SK-N-MC (cell line): ENCODE measurements around the gene MGMT.

Experiments used
- DNase-seq: peaks from one replicate; pipeline ENCODE4 v3.0.0-alpha.2; 2011; ENCODE audit warnings: low read depth, low spot score
- H3K27ac ChIP-seq: fragments of 200-600 bp; sonication (generic); 2 replicates; pipeline ENCODE4 v1.5.1; 2016; ENCODE audit warnings: mixed run types
- H3K36me3 ChIP-seq: fragments of 200-600 bp; sonication (generic); 2 replicates; pipeline ENCODE4 v1.6.1; 2017; ENCODE audit warnings: antibody characterized with exemption, low read length, mixed read lengths; ENCODE audit not compliant: insufficient read depth
- H3K4me3 ChIP-seq: fragments of 200-600 bp; sonication (generic); 2 replicates; pipeline ENCODE4 v1.5.1; 2016
- H3K9ac ChIP-seq: fragments of 200-600 bp; sonication (generic); 2 replicates; pipeline ENCODE4 v1.8.0; 2017; ENCODE audit warnings: mixed run types, mixed read lengths; ENCODE audit not compliant: insufficient read length
- H3K9me3 ChIP-seq: fragments of 200-600 bp; sonication (generic); 2 replicates; pipeline ENCODE4 v1.6.1; 2017; ENCODE audit warnings: low read depth, mild to moderate bottlenecking, antibody characterized with exemption, low read length, moderate library complexity, mixed read lengths
- EZH2 ChIP-seq: fragments of 200-600 bp; sonication (generic); IDR thresholded peaks from one replicate; pipeline ENCODE4 v1.6.1; 2017; ENCODE audit warnings: antibody characterized with exemption
- FOXP2 ChIP-seq: optimal IDR thresholded peaks from 2 replicates; pipeline ENCODE3; 2011; ENCODE audit warnings: mild to moderate bottlenecking, moderate library complexity; ENCODE audit not compliant: insufficient read depth; ENCODE audit errors: extremely low read length, control extremely low read depth
- POLR2AphosphoS5 ChIP-seq: IDR thresholded peaks from 2 replicates; pipeline ENCODE4 v1.6.1; 2012; ENCODE audit warnings: mild to moderate bottlenecking, low read depth, low read length, borderline replicate concordance

MGMT gene

GRCh38 chr10:129648856-129649255, 181.8 kb downstream of the MGMT start:
- no peak overlapping the region for H3K9ac ChIP-seq
- DNase-seq: no peak
- no peak for TF ChIP-seq EZH2
- no peak for TF ChIP-seq FOXP2
- TF ChIP-seq POLR2AphosphoS5: no peak
- no peak overlapping the region for H3K27ac ChIP-seq
- H3K4me3 ChIP-seq: no peak overlapping the region
- no peaks in the 10 kb centered on the region for H3K9me3 ChIP-seq
- no peaks in the 10 kb centered on the region for H3K36me3 ChIP-seq

- DNase-seq: no peak
- no peak overlapping the region for H3K4me3 ChIP-seq
- H3K9me3 ChIP-seq: no peaks in the 10 kb centered on the region
- no peak overlapping the region for H3K27ac ChIP-seq
- no peak overlapping the region for H3K9ac ChIP-seq
- no peak for TF ChIP-seq POLR2AphosphoS5
- TF ChIP-seq FOXP2: no peak
- no peak for TF ChIP-seq EZH2
- H3K36me3 ChIP-seq: no peaks in the 10 kb centered on the region
Measured at GRCh38 chr10:129652021-129652420, 185.0 kb downstream of the MGMT start.

- H3K27ac ChIP-seq: no peak overlapping the region
- no peak overlapping the region for H3K9ac ChIP-seq
- no peaks in the 10 kb centered on the region for H3K9me3 ChIP-seq
- no peaks in the 10 kb centered on the region for H3K36me3 ChIP-seq
- no peak overlapping the region for H3K4me3 ChIP-seq
- no peak for DNase-seq
- TF ChIP-seq POLR2AphosphoS5 (no peak), FOXP2 (no peak), EZH2 (no peak)
Measured at GRCh38 chr10:129652521-129653201, 185.6 kb downstream of the MGMT start.

- no peak overlapping the region for H3K27ac ChIP-seq
- no peak for TF ChIP-seq EZH2
- TF ChIP-seq FOXP2: no peak
- TF ChIP-seq POLR2AphosphoS5: no peak
- no peaks in the 10 kb centered on the region for H3K9me3 ChIP-seq
- no peak overlapping the region for H3K9ac ChIP-seq
- H3K4me3 ChIP-seq: no peak overlapping the region
- no peaks in the 10 kb centered on the region for H3K36me3 ChIP-seq
- DNase-seq: no peak
Measured at GRCh38 chr10:129653428-129653827, 186.4 kb downstream of the MGMT start.

- TF ChIP-seq POLR2AphosphoS5: no peak
- TF ChIP-seq EZH2: no peak
- TF ChIP-seq FOXP2: no peak
- H3K9me3 ChIP-seq: no peaks in the 10 kb centered on the region
Measured at GRCh38 chr10:129653861-129654260, 186.8 kb downstream of the MGMT start.

GRCh38 chr10:129654461-129654860, 187.4 kb downstream of the MGMT start:
- no peak for DNase-seq
- TF ChIP-seq POLR2AphosphoS5 (no peak), EZH2 (no peak), FOXP2 (no peak)

More at GRCh38 chr10:129653861-129654260, 186.8 kb downstream of the MGMT start:
- no peak overlapping the region for H3K4me3 ChIP-seq
- H3K27ac ChIP-seq: no peak overlapping the region
- no peaks in the 10 kb centered on the region for H3K36me3 ChIP-seq
- no peak overlapping the region for H3K9ac ChIP-seq
- no peak for DNase-seq

GRCh38 chr10:129655007-129655678, 188.1 kb downstream of the MGMT start:
- no peak for DNase-seq
- Histone ChIP-seq H3K9me3 (no peaks in the 10 kb centered on the region), H3K36me3 (no peaks in the 10 kb centered on the region), H3K27ac (no peak overlapping the region), H3K9ac (no peak overlapping the region), H3K4me3 (no peak overlapping the region)
- TF ChIP-seq EZH2 (no peak), POLR2AphosphoS5 (no peak)

More at GRCh38 chr10:129654461-129654860, 187.4 kb downstream of the MGMT start:
- Histone ChIP-seq H3K4me3 (no peak overlapping the region), H3K9ac (no peak overlapping the region), H3K9me3 (no peaks in the 10 kb centered on the region), H3K36me3 (no peaks in the 10 kb centered on the region), H3K27ac (no peak overlapping the region)

GRCh38 chr10:129655679-129656031, 188.6 kb downstream of the MGMT start:
- DNase-seq: no peak
- H3K36me3 ChIP-seq: no peaks in the 10 kb centered on the region
- H3K9ac ChIP-seq: no peak overlapping the region
- H3K27ac ChIP-seq: no peak overlapping the region
- H3K4me3 ChIP-seq: no peak overlapping the region
- H3K9me3 ChIP-seq: no peaks in the 10 kb centered on the region
- TF ChIP-seq EZH2: no peak
- no peak for TF ChIP-seq FOXP2
- no peak for TF ChIP-seq POLR2AphosphoS5

GRCh38 chr10:129656642-129657041, 189.6 kb downstream of the MGMT start:
- Histone ChIP-seq H3K36me3 (no peaks in the 10 kb centered on the region), H3K4me3 (no peak overlapping the region), H3K9me3 (no peaks in the 10 kb centered on the region), H3K27ac (no peak overlapping the region), H3K9ac (no peak overlapping the region)
- DNase-seq: no peak
- TF ChIP-seq FOXP2 (no peak), EZH2 (no peak), POLR2AphosphoS5 (no peak)
